SK-N-MC (cell line): ENCODE data around the gene MACF1.

Experiments
- EZH2 ChIP-seq: fragments of 200-600 bp; sonication (generic); IDR thresholded peaks from one replicate; pipeline ENCODE4 v1.6.1; 2017; ENCODE audit warnings: antibody characterized with exemption
- FOXP2 ChIP-seq: optimal IDR thresholded peaks from 2 replicates; pipeline ENCODE3; 2011; ENCODE audit warnings: mild to moderate bottlenecking, moderate library complexity; ENCODE audit not compliant: insufficient read depth; ENCODE audit errors: extremely low read length, control extremely low read depth
- POLR2AphosphoS5 ChIP-seq: IDR thresholded peaks from 2 replicates; pipeline ENCODE4 v1.6.1; 2012; ENCODE audit warnings: mild to moderate bottlenecking, low read depth, low read length, borderline replicate concordance

GRCh38 chr1:39405358-39405757, 200.9 kb downstream of the MACF1 start:
- TF ChIP-seq EZH2 = no peak
- no peak for TF ChIP-seq POLR2AphosphoS5
- no peak for TF ChIP-seq FOXP2
